AG09319 (cell line): ENCODE data around the gene ZNF343.

Experiments
- DNase-seq: peaks from one replicate; pipeline ENCODE4 v3.0.0-alpha.2; 2010; ENCODE audit warnings: low read depth; ENCODE audit errors: extremely low read depth
- TF ChIP-seq, protein P1 (sequence below): IDR thresholded peaks from 2 replicates; pipeline ENCODE4 v1.5.1; 2011; ENCODE audit warnings: low read depth, mild to moderate bottlenecking, inconsistent platforms, low read length, moderate library complexity

ZNF343 gene

DNA sequence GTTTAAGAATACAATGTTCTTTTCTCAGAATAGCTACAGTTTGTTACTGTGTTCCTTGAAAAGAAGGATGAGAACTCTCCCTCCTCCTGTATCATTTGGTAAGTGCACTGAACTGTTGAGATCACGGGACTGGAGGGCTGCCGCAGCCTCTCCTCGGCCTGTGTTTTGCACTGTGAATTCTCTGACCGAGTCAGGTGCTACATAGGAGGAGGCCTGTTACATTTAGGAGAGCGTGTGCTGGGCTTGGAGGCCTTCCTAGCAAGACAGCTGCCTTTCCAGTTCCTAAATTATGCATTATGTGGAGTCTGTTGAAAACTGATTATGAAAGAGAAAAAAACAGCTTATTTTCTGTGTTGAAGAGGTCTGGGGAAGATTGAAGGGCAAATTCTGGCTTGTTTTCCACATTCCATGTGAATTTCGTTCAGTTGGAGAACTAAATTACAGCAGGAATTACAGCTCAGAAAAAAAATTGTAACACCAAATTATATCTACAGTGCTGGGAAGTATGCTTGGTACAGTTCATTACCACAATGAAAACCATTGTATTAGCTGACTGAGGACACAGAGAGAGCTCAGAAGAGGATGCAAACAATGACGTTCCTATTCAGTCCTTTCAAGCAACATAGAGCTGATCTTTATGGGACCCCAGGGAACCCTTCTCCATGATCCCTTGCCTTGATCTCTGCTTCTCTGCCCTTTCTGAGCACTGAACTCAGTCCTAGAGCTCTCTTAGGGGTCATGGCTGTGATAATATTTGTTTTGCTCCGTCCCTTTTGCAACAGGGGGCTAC lies 30.4 kb upstream of the ZNF343 start:
- TF ChIP-seq, protein P1, sequence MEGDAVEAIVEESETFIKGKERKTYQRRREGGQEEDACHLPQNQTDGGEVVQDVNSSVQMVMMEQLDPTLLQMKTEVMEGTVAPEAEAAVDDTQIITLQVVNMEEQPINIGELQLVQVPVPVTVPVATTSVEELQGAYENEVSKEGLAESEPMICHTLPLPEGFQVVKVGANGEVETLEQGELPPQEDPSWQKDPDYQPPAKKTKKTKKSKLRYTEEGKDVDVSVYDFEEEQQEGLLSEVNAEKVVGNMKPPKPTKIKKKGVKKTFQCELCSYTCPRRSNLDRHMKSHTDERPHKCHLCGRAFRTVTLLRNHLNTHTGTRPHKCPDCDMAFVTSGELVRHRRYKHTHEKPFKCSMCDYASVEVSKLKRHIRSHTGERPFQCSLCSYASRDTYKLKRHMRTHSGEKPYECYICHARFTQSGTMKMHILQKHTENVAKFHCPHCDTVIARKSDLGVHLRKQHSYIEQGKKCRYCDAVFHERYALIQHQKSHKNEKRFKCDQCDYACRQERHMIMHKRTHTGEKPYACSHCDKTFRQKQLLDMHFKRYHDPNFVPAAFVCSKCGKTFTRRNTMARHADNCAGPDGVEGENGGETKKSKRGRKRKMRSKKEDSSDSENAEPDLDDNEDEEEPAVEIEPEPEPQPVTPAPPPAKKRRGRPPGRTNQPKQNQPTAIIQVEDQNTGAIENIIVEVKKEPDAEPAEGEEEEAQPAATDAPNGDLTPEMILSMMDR = no peak
- no peak for DNase-seq

DNA sequence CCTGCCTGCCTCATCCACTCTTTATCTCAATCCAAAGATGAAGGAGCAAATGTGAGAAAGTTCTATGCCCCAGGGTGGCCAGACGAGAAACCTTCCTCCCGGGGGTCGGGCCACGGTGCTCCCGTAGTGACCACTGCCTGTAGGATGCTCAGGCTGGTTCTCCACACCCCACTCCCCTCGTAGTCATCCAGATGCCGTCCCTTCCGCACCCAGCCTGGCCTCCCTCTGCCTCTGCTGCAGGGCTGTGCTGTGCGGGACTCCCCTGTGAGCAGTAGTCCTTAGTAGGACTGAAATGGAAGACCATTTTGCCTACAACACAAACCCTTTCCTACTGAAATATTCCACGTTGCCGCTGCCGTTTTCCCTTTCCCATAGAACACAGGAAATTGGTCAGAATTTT lies 29.6 kb upstream of the ZNF343 start:
- TF ChIP-seq, protein P1 = no peak
- DNase-seq = no peak

DNA sequence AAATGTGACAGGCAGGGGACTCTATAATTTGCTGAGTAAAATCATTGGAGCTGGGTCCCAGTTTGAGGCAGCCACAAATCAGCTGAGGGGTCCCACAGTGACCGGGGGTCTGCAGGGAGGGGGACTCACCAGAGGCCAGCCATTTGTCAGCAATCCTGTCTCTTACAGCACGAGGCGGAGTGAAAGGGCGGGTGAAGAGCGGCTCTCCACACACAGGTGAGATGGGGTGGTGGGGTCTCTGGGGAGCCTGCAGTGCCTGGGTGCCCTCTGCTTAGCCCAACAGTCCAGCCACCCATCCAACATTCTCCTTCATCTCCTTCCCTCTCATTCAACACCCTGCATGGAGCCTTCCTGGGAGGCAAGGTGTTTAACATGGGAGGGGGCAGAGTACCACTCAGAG lies 28.4 kb upstream of the ZNF343 start:
- TF ChIP-seq, protein P1 = no peak
- no peak for DNase-seq

DNA sequence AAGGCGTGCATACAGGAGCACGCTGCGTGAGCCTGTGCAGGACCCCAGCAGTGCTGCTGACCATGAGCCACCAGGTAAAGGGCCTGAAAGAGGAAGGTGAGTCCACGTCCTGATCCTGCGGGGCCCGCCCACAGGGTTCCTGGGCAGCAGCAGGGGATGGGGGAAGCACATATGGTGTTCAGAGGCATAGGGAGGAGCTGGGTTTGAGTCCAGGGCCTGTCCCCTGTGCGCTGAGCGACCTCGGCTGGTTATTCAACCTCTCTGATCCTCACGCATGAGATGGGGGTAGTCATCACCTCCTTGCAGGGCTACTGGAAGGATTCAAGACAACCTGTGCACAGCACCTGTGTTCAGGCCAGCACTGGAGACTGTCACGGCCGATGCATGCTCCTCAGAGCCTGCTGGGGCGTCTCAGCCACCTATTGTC lies 27.9 kb upstream of the ZNF343 start, which contains the start of gene TMC2:
Gene TMC2, plus strand, starts transcription at position 14 of the 427 bp plus-strand sequence. Its CDS starts 49 bp downstream, at position 63.
- DNase-seq = no peak
- TF ChIP-seq, protein P1 = no peak

DNA sequence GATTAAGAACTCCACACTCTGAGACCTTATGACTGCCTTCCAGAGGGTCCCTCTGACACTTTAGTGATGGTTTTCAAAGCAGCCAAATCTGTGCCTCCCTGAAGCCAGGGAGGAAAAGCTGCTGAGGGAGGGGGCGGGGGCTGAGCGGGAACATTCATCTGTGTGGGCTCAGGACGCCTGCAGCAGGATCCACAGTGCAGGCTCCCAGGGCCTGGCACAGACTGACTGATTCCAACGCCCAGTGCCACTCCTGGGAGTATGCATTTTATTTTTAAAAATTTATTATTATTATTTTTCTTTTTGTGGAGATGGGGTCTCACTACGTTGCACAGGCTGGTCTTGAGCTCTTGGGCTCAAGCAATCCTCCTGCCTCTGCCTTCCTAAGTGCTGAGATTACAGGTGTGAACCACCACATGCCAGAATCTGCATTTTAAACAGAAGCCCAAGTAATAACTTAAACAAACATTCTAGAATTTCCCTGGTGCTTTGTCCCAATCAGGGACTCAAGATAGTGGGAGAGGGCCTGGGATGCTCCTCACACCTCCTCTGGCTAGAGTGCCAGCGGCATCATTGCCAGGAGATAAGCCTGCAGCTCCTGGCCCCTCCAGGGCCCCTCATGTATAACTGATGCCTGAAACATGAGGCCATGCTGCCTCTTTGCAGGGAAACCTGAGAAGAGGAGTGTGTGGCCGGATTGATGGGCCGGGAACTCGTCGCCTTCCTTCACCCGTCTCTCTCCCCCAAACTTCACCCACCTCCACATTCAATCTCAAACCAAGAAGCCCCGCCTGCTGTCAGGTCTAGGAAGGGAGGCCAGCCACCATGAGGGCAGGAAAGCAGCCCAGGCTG lies 27.2 kb upstream of the ZNF343 start:
- no peak for DNase-seq
- TF ChIP-seq, protein P1 = no peak

DNA sequence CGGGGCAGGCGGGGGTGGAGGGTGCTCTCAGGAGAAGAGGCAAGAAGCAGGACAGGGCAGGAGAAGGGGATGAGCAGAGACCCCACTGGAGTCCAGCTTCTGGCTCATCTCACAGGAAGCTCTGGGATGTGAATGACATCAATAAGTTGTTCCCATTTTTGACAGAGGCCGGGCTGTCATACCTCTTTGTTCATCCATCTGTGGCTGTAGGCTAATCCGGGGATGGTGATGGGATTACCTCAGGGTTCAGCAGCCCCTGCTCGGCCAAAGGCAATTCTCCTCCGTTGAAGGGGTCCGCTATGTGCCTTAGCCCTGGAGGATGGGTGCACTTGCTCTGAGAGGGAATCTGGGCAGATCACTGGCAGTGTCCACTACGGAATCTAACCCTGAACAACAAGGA lies 24.4 kb upstream of the ZNF343 start:
- no peak for DNase-seq
- TF ChIP-seq, protein P1 = no peak
